GM19238 (cell line): Measurements from ENCODE around the gene ZBTB7C.

Source experiments
- DNase-seq: peaks from one replicate; pipeline ENCODE4 v3.0.0; 2011; ENCODE audit warnings: low spot score; ENCODE audit not compliant: insufficient read length

The ZBTB7C gene

DNA sequence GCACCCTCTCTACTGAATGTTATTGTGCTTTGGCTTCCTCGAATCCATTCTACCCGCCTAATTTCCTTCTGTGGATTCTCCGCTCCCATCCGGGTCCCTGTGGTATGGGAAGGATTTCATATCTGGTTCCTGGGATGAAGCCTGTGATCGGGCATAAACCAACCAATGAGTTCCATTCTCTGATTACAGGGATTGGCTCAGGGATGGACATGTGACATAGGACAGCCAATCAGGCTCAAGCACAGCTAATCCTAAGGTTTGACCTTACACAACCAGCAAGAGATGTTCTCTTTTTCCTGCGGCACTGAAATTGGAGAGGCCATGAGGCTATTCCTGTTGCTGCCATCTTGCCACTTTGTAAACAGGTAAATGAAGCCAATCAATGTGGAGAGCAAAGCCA, 310.6 kb downstream of the ZBTB7C start:
- no peak for DNase-seq

DNA sequence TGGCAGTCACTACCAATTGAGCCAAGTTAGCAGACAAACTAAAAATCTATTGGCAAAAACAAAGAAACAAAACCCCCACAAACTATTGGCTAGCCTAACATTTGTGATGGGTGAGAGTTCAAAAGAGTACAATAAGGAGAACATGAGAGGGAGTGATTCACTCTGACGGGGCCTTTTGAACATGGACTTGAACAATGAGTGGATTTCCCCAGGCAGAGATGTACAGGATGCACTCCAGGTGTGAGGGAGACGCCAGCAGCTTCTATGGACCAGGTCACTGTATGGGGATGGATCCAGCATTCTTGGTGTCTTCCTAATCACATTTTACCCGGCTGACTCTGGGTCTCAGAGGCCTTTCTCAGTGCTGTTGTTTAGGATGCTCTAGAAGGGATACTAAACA, 311.2 kb downstream of the ZBTB7C start:
- no peak for DNase-seq

DNA sequence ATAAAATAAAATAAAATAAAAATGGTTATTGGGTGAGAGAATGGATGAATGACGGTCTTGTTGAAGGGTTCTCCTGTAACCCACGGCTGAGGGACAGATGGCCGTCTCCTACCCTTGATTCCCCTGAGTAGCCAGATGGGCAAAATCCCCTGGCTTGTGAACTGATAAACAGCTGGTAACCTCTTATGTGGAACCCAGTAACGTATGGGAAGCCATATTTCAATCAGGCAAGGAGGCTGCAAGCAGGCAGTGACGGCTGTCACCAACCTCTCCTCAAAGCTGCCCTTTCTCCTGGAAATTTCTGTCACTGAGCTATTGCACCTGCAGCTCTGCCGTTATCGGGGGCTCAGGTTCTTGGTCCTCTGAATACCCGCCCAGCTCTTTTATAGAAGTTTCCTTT, 313.5 kb downstream of the ZBTB7C start:
- DNase-seq: no peak

DNA sequence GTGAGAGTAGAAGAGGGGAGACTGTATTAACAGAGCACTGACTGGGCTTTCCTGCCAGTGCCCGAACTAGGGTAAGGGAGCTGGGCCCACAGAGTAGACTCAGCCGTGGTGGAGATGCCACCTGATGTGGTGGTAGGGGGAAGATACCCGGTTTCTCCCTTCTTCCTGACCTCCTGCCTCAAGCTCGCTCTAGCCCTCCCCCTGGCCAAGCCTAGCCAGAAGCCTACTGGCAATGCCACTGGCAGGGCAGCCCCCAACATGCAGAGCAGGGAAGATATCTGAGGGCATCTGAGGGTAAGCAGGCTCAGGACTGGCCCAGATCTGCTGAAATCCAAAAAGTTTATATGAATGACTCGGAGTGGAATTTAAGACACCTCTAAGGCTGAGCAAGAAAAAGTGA, 316.1 kb downstream of the ZBTB7C start:
- no peak for DNase-seq

DNA sequence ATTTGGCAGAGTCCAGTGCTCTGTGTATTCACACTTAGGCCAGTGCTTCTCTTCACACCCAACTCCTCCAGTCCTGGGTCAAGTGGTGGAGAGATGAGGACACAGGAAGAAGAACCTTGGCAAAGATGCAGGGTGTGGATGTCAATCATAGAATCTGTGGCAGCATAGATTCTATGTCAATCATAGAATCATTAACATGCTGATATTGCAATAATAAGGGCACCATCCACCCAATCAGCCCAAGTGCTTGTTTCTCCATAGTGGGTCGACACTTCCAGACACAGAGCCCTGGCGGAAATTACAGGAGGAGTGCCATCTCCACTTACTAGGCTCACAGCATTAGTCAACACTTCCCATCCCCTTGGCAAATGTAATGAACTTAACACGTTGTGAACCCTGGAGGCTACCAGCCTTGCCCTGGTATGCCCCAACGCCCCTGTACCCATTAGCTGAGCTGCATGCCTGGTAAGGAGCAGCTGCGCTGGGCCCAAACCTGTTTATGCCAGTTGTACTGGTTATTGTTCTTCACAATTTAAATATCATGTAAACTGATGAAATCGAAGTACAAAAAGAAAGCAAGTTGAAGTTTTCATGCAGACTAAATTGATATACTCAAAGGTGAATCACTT, 317.2 kb downstream of the ZBTB7C start:
- no peak for DNase-seq

DNA sequence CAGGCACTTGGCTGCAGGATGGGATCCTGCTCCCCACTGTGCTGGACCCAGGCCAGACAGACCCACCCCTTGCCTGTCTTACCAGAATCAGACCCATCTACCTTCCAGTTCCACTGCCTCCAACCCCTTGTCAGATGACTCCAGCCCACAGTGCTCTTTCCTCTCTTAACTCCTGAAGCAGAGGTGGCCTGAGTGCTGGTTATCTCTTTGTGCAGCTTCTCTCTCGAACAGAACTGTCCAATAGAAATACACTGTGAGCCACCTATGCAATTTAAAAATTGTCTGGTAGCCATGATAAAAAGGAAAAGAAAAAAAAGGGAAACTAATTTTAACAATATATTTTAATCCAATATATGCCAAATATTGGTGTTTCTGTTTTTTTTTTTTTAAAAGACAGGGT, 318.5 kb downstream of the ZBTB7C start:
- no peak for DNase-seq

DNA sequence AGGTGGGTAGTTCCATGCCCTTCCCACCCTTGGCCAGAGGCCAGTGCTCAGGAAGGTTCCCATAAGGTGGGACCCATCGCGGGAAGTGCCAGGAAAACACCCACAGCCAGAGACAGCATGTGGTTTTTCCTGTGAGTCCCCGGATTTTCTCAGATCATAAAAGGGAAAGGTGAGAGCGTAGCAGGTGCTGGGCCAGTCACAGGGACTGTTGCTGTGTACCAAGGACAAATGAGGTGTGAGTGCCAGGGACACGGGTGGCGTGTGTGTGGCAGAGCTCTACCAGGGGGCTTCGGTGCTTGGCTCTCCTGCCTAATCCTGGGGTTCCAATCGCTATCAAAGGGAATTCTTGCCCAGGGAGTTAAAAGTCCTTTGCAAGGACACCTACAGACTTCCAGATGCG, 319.2 kb downstream of the ZBTB7C start:
- no peak for DNase-seq

DNA sequence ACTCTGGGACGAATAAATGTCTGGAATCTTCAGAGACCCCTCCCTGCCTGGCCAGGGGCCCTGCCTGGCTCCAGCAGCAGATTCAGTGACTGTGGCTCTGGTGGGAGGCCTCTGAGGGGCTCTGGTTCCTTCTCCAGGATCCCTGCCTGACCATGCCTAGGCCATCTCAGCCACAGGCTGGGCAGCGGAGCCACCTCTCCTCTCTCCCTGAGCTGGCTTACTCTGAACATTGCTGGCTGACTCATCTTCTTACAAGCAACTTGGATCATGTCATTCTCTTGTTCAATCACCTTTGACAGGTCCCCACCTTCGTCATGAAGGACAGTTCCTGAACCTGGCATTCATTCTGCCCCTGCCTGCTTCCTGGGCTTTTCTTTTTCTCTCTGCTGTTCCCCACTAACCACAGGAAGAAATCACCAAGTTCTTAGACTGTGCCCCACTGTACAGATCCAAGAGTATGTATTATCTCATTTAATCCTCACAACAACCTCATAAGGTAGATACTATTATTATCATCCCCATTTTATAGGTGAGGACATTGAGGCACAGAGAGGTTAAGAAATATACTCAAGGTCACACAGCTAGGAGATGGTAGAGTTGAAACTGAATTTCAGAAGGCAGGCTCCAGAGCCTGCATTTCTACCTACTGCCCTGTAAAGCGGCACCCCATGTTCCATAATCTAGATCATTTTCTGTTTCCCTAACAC, 323.2 kb downstream of the ZBTB7C start:
- DNase-seq: no peak

DNA sequence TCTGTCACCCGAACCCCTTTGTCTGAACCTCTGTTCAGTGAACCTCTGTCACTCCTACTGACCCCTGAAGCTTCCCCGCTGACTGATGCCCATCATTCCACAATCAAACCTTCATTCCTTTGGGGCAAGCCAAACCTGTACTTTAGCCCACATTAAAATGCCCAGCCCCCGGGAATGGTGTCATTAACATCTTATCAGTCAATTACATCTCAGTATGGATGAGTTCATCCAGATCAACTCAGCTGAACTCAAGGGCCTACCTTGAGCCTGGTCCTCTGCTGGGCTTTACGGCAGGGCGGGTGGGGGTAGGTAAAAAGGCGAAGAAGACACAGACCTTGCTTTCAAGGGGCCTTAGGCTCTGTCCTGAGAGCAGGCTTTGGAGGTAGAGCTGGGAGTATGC, 324.3 kb downstream of the ZBTB7C start:
- DNase-seq: no peak

DNA sequence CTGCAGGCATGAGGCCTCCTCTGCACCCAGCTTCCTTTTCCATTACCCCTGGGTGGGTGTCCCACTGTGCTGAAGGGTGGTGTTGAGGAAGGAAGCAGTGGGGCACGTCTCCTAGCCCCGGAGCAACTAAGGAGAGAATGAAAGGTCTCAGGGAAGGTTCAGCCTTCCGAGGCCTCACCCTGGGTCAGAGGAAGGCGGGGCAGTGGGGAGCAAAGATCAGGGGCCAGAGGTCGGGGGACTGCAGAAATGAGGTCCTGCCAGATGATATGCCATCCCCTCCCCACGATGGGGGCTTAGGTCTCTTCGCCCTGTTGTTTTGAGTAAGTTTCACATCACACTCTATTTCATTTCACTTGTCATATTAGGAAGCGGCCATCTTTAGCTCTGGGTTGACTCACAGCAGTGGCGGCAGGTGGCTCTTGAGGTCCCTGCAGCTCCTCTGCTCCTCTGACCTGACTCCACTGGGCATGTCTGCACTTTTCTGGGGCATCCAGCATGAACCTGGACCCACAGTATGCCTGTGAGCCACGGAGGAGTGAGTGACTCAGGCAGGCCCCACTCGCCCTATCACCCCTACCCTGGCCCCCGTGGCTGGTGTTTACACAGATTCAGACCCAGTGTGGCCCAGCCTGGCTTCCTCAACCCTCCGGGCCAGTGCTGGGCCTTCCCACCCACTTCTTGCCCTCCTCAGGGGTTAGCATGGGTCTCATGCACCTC, 325.0 kb downstream of the ZBTB7C start:
- DNase-seq: no peak

DNA sequence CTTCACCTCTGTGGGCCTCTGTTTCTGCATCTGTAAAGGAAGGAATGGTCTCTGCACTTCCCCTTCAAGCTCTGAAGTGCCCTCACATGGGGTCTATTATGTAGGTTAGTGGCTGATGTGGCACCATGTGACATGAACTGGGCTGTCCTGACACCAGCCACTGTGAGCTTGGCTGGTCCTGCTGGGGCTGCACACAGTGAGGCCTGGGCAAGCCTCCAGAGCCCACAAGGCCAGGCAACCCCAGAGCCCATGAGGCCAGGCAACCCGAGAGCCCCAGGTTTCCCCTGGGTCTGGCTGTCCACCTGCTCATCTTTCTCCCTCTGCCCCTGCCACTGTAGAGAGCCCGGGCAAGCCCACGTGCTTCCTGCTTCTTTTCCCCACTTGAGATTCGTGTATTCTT, 328.6 kb downstream of the ZBTB7C start:
- no peak for DNase-seq

DNA sequence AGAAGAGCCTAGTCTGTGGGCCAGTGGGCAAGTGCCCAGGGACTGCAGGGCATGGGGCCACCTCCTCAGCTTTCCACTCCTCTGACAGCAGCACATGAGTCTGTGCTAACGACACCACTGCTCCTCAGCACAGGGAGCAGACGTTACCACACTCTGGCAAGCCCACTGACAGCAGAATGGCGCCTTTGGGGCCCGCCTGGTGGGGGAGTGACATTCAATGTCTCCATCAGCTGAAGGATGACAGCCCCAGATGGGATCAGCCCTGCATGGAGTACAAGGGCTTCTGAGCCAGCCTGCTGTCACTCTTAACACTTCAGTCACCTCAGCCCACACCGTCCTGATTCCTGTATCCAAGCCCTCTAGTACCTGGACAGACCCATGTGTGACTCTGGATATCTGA, 329.3 kb downstream of the ZBTB7C start:
- DNase-seq: no peak

DNA sequence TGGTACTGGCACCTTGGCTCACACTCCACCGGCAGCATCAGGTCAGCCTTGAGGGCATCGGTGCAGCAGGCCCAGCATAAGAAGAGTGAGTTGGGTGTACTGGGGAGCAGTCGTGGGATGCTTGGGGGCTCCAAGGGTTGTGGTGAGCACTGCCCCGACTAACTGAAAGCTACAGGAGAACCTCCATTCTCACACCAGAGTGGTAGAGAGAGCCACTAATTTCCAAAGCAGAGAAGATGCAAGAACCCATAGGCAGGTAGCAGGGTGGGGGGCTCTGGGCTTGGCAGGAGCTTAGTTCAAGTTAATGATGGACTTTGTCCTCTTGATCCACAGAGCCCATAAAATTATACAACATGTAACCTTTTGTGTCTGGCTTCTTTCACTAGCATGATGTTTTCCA, 330.7 kb downstream of the ZBTB7C start:
- no peak for DNase-seq

DNA sequence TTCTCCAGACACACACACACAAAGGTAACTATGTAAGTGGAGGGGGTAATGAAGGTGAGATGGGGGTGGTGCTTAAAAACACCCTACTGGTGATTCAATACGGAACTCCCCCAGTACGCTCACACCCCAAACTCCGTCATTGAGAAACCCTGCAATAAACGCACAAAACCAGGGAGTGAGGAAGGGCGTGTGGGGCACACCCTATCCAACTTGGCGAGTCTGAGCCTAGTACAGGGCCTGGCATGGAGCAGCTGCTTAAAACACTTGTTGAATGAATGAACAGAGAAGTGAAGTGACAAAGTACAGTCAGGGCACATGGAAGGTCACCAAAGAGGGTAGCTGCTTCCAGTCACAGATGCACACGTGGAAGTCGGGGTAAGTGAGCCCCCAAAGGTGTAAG, 331.9 kb downstream of the ZBTB7C start:
- DNase-seq: no peak

DNA sequence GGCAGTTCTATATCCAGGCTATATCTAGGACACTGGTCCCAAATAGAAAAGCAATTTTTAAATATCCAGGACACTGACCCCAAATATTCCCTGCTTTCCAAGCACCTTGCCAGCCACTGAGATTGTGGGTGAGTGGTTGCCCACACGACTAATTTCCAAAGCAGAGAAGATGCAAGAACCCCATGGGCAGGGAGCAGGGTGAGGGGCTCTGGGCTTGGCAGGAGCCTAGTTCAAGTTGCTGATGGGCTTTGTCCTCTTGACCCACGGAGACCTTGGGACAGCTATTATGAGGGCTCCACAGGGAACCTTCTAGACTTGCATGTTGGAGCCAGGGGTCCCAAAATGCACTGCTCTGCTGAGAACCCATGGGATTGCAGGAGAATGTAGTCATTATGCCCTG, 332.7 kb downstream of the ZBTB7C start:
- no peak for DNase-seq

DNA sequence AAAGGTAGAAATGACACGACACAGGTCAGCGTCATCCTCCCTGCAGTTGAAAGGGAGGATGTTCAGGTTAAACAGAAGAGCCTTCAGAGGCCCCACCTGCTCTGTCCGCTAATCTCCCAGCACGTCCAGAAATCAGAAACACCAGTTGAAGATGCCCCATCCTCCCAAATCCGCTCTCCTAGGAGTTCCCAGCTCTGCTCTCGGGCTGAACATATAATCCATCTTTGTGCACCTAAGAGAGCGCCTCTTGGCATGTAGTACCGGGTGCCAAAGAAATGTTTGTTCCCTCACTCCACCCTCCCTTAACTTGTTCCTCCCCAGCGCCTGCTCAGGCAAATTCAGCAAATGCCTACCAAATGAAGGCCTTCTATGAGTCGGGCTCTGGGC, 333.5 kb downstream of the ZBTB7C start:
- DNase-seq: no peak

DNA sequence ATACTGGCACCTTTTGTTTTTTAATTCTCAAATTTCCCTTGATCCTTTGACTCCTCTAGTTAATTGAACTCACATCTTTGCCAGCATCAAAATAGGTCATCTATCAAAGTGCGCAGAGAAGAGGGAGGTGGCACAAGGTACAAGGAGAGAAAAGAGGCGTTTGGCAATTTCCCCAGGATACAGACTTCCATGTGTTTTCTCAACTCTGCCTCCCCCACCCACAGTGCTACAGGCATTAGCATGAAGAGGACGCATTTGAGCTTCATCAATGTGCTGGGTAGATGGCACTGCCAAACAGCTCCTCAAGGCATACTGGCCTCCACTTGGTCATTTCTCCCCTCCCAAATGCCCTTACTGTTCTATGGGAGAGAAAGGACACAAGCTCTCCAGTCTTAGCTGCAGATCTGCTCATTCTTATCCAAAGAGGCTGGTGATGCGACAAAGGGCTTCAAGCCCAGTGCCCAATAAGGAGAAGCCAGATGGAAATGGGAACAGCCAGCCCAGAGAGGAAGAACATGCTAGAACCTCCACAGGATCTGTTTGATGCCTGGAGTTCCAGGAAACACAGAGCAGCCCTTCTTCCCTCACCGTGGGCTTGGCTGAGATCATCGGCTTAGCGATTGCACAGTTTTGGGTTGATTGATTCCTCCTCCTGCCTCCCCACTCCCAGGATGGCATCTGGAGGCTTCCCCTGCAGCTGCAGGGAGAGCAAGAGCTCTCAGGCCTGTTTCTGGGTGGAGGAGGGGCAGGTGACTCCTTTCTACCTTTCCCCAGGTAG, 334.1 kb downstream of the ZBTB7C start:
- no peak for DNase-seq

DNA sequence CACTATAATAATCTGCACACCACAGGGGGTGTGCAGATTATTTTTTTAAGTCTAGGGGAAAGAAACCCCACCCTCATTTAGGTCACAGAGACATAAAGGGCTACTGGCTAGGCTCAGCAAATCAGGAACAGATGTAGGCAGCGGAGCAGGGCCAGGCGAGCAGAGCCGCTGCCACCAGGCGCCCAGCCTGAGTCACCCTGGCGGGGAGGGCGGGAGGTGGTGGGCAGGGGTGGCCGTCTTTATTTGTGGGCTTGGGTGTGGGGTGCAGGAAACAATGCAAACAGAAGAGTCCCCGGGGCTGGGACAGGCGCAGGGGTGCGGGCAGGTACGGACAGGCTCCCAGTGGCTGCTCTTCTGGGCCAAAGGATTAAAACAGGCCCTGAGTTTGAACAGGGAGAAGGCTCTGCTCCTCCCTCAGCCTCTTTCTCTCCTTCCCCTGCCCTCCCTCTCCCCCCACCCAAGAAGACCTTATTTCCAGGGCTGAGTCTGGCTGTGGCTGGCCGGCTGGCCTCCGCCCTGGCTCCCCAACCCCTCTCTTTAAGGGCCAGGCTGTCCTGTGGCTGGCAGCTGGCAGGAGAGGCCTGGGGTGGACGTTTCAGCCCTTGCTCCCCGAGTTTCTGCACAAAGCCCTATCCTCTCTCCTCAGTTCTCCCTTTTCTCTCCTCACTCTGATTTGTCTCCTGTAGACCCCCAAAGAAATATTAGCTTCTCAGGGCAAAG, 335.8 kb downstream of the ZBTB7C start:
- DNase-seq: no peak

DNA sequence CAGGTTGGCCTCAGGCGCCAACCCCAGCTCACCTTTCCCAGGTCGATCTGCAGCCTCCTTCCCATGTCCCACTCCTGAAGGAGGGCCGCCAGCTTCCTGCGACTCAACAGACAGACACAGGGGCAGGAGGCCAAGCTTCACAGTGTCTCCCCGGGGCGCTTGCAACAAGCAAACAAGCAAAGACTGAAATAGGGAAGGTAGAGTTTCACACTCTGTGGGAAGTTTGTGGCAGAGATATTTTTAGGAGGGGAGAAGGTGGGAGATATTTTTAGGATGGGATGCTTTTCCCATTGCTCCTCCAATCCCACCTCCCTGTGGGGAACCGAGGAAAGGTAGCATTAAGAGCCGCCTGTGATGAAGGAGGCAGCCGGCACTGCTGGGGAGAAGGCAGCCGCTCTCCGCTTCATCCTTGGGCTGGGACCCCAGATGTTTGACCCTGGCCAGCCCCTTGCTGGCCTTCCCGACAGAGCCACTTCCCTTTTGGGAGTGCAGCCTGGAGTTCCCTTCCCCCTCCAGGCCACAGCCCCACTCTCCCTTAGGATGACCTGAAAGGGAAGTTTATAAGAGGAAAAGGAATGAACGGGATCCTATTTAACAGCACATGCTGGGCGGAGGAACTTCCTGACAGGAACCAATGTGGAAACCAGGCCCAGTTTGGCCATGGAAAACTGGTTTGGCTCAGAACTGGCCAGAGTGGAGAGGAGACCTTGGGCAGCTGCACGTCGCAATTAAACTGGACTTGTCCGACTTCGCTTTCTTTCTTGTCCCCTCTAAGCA, 336.6 kb downstream of the ZBTB7C start:
- no peak for DNase-seq

DNA sequence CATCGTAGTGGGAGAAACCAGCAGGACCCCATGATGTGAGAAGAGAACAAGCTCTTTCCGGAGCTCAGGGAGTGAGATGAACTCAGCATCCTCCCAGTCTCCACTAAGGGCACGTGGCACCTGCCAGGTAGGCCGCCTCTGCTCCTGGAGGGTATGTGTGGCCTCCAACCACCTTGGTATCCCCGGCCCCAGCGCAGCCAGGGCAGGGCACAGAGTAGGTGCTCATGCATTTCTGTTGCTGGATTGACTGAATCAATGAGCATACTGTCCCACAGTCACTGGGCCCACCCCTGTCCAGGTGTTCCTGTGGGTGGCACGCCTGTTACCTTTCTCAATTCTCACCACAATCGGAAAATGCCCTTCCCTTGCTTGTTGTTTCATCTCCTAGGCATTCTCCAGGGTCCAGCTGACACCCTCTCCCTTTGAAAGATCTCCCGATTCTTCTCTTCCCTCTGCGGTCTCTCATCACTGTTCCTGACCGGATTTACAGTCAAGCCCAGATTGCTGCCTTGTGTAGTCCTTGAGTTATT, 340.2 kb downstream of the ZBTB7C start:
- DNase-seq: no peak
